ENCODE results near the gene HTRA2.
"Not testable (repeated sequence)": the region's sequence is repeated elsewhere in the genome, so short reads cannot be mapped to it uniquely, and the experiment has no call there.

HTRA2 gene

DNA sequence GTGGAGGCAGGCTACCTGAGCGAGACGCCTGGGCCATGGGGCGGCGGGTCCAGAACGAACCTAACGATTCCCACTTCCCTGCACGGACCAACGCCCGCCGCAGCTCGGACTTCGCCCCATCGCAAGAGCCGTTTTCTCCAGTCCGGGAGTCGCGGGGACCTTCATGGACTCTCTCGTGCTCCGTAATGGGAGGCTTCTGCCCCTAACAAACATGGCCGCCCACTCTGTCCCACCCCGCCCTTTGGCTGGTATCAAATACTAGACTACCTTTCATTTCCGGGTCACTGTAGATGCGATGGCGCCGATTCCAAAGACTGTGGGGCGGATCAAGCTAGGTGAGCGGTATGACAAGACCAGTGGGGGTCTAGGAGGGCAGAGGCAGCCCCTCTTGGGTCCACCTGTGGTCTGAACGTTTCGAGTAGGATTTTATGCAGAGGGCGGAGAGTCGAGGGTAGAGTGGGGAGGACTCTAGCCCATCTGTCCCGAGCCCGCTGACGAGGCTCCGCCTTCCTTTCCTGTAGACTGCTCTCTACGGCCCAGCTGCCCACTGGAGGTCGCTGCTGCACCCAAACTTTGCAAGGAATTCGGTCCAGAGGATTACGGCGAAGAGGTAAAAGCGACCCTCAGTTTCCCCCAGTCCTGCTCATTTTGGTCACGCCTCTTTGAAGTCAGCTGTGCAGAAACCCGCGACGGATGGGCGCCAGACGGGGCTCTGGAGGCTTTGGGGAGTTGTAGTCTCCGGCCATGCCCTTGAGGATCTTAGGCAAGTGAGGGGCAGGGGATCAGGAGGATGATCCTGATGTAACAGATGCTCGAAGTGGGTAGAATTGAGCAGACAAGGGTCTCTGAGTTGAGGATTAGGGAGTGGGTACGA is 46.7 kb upstream of the HTRA2 start, which contains the start of the genes CCDC142 and TTC31:
Gene CCDC142 (minus strand): TSS at position 198 of the 874 bp plus-strand sequence. CDS start 161 bp downstream, at position 37.
Gene TTC31 (plus strand): TSS at position 281 of the 874 bp plus-strand sequence. CDS start 15 bp downstream, at position 296.
- Histone ChIP-seq H3K9me3 (ENCODE audit: low read length) (no peaks in the 10 kb centered on the region), H4K20me1 (ENCODE audit: insufficient read depth, low read length) (no peaks in the 10 kb centered on the region), H3F3A (ENCODE audit: insufficient read depth, low read length) (no peaks in the 10 kb centered on the region; the same call in 1 of the 2 replicates), H3K4me2 (ENCODE audit: low read length) (peak within 1 kb of the TSS; percentile 98), H3K9me2 (ENCODE audit: low read depth, low read length) (no peaks in the 10 kb centered on the region), H3K4me1 (ENCODE audit: insufficient read depth, low read length, severe bottlenecking) (peaks cover 29% of the 10 kb centered on the region), H3K27me3 (ENCODE audit: insufficient read depth, low read length) (no peaks in the 10 kb centered on the region), H3K36me3 (ENCODE audit: insufficient read depth, low read length) (peaks cover 22% of the 10 kb centered on the region; the same call in 1 of the 2 replicates), H3K9ac (ENCODE audit: low read length) (peak within 1 kb of the TSS; percentile 91), H3K4me3 (ENCODE audit: low read depth, low read length, poor library complexity, severe bottlenecking) (peak within 1 kb of the TSS; percentile 91), H3K27ac (ENCODE audit: low read depth, low read length, poor library complexity, severe bottlenecking) (peak within 1 kb of the TSS; percentile 85), H2AFZ (ENCODE audit: low read length) (peak within 1 kb of the TSS; percentile 50), H3K79me2 (ENCODE audit: insufficient read depth, low read length) (0 out of 2 replicates have a peak, but pooled peaks cover 6% of the 10 kb centered on the region)
- TF ChIP-seq, protein P1, sequence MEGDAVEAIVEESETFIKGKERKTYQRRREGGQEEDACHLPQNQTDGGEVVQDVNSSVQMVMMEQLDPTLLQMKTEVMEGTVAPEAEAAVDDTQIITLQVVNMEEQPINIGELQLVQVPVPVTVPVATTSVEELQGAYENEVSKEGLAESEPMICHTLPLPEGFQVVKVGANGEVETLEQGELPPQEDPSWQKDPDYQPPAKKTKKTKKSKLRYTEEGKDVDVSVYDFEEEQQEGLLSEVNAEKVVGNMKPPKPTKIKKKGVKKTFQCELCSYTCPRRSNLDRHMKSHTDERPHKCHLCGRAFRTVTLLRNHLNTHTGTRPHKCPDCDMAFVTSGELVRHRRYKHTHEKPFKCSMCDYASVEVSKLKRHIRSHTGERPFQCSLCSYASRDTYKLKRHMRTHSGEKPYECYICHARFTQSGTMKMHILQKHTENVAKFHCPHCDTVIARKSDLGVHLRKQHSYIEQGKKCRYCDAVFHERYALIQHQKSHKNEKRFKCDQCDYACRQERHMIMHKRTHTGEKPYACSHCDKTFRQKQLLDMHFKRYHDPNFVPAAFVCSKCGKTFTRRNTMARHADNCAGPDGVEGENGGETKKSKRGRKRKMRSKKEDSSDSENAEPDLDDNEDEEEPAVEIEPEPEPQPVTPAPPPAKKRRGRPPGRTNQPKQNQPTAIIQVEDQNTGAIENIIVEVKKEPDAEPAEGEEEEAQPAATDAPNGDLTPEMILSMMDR (IDR thresholded peaks at IDR 0.05; ENCODE audit: low read length), result peak; percentile 95
- no peak for TF ChIP-seq EZH2 (IDR thresholded peaks at IDR 0.05; ENCODE audit: borderline replicate concordance, low read length)

DNA sequence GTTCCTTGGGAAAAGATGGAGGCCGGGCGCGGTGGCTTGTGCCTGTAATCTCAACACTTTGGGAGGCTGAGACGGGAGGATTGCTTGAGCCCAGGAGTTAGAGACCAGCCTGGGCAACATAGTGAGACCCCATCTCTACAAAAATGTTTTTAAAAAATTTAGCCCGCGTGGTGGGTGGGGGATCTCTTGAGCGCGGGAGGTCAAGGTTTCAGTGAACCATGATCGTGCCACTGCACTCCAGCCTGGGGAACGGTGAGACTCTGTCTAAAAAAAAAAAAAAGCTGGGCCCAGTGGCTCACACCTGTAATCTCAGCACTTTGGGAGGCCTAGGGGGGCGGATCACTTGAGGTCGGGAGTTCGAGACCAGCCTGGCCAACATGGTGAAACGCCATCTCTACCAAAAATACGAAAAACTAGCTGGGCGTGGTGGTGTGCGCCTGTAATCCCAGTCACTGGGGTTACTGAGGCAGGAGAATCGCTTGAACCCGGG is 46.0 kb upstream of the HTRA2 start:
- H3K9ac ChIP-seq (ENCODE audit: low read length), result peak overlapping the region; percentile 91
- H2AFZ ChIP-seq (ENCODE audit: low read length), result peak overlapping the region; percentile 50
- H3K9me2 ChIP-seq (ENCODE audit: low read depth, low read length); H3F3A ChIP-seq (ENCODE audit: insufficient read depth, low read length); H3K79me2 ChIP-seq (ENCODE audit: insufficient read depth, low read length); H4K20me1 ChIP-seq (ENCODE audit: insufficient read depth, low read length); H3K27me3 ChIP-seq (ENCODE audit: insufficient read depth, low read length); H3K9me3 ChIP-seq (ENCODE audit: low read length): not testable (repeated sequence)
- peak overlapping the region; percentile 85 for H3K27ac ChIP-seq (ENCODE audit: low read depth, low read length, poor library complexity, severe bottlenecking)
- H3K36me3 ChIP-seq (ENCODE audit: insufficient read depth, low read length), result peaks cover 22% of the 10 kb centered on the region; the same call in 1 of the 2 replicates
- peak overlapping the region; percentile 98 for H3K4me2 ChIP-seq (ENCODE audit: low read length)
- H3K4me1 ChIP-seq (ENCODE audit: insufficient read depth, low read length, severe bottlenecking), result peaks cover 29% of the 10 kb centered on the region
- H3K4me3 ChIP-seq (ENCODE audit: low read depth, low read length, poor library complexity, severe bottlenecking), result peak overlapping the region; percentile 91

DNA sequence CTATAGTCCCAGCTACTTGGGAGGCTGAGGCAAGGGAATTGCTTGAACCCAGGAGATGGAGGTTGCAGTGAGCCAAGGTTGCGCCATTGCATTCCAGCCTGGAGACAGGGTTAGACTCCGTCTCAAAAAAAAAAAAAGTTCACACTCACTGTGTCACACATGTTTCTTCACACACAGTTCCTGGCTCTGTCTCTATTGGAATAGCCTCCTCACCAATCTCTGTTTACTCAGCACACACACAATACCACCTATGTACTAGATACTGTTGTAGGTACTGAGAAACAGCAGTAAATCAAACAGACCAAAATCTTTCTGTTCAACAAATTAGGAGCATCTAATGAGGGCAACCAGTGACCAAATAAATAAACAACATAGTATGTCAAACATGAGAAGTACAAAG is 43.6 kb upstream of the HTRA2 start:
- Histone ChIP-seq H4K20me1 (ENCODE audit: insufficient read depth, low read length) (no peaks in the 10 kb centered on the region), H3K4me3 (ENCODE audit: low read depth, low read length, poor library complexity, severe bottlenecking) (no peak overlapping the region), H3K4me1 (ENCODE audit: insufficient read depth, low read length, severe bottlenecking) (peaks cover 19% of the 10 kb centered on the region), H3F3A (ENCODE audit: insufficient read depth, low read length) (no peaks in the 10 kb centered on the region), H2AFZ (ENCODE audit: low read length) (no peak overlapping the region), H3K79me2 (ENCODE audit: insufficient read depth, low read length) (0 out of 2 replicates have a peak, but pooled peaks cover 6% of the 10 kb centered on the region), H3K9me2 (ENCODE audit: low read depth, low read length) (no peaks in the 10 kb centered on the region), H3K36me3 (ENCODE audit: insufficient read depth, low read length) (peaks cover 19% of the 10 kb centered on the region; the same call in 1 of the 2 replicates), H3K27ac (ENCODE audit: low read depth, low read length, poor library complexity, severe bottlenecking) (no peak overlapping the region), H3K9me3 (ENCODE audit: low read length) (no peaks in the 10 kb centered on the region), H3K4me2 (ENCODE audit: low read length) (no peak overlapping the region), H3K27me3 (ENCODE audit: insufficient read depth, low read length) (no peaks in the 10 kb centered on the region), H3K9ac (ENCODE audit: low read length) (no peak overlapping the region)
- no peak for TF ChIP-seq EZH2 (IDR thresholded peaks at IDR 0.05; ENCODE audit: borderline replicate concordance, low read length)
- TF ChIP-seq, protein P1 (IDR thresholded peaks at IDR 0.05; ENCODE audit: low read length), result no peak

Measured in OCI-LY1 (cell line).